GM18868 (cell line): ENCODE data around the gene ARFGAP1.

ENCODE experiments used
- ATAC-seq: cut with Tn5 transposase; IDR thresholded peaks from one replicate; pipeline ENCODE4 v1.9.1; 2021; ENCODE audit warnings: mild to moderate bottlenecking, moderate library complexity; ENCODE audit not compliant: unreplicated experiment

ARFGAP1 gene

DNA sequence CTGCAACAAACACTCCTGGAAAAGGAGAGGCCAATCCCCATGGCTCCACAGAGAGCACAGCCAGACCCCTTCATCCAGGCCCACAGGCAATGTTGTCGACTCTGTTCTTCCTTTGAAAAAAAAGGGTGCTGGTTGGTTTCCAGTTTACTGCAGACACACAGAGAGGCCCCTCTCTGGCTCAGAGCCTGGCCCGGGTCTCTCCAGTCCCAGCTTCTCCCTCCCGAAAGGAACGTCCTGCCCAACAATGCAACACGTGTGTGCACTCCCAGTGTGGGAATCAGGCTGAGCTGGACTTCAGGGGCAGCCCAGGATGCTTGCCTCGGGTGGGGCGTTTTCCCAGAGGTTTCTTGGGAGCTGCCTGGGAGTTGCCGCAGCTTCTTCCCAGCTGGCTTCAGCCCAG, 13.8 kb upstream of the ARFGAP1 start:
- no peak for ATAC-seq

GRCh38 chr20:63259734-63260460, 12.7 kb upstream of the ARFGAP1 start:
- ATAC-seq: no peak

GRCh38 chr20:63260521-63260920, 12.1 kb upstream of the ARFGAP1 start:
- ATAC-seq: no peak

DNA sequence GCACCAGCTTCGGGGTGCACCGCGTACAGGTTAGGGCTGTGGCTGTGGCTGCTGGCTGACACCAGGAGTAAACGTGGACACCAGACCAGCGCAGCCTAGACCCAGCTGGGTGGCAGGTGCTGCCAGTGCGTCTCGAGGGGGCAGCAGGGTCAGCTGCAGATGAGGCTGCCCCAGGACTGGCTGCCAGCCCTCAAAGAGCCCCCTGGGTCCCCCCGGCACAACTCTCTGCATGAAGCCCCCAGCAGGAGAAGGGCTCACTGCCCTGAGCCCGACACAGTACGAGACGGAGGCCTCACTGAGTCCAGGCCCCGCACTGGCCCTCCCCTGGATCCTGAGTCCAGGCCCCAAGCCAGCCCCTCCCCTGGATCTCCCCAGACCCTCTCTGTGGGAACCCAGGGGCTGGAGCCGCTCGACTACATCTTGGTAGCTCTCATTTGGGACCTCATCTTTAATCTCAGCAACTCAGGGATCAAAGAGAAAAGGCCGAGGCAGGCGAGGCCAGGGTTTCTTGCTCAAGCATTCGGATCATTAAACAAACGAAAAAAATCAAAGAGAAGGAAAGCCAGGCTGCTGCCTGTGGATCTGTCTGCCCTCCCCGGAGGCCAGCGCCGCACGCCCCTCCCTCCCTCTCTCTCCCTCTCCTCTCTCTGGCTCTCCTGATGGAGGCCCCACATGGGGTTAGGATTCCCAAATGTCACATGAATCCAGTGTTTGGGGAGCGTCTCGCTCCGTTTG, 11.4 kb upstream of the ARFGAP1 start:
- ATAC-seq: no peak

GRCh38 chr20:63261795-63262528, 10.7 kb upstream of the ARFGAP1 start:
- no peak for ATAC-seq

- no peak for ATAC-seq
Measured at GRCh38 chr20:63262836-63263235, 9.8 kb upstream of the ARFGAP1 start.

DNA sequence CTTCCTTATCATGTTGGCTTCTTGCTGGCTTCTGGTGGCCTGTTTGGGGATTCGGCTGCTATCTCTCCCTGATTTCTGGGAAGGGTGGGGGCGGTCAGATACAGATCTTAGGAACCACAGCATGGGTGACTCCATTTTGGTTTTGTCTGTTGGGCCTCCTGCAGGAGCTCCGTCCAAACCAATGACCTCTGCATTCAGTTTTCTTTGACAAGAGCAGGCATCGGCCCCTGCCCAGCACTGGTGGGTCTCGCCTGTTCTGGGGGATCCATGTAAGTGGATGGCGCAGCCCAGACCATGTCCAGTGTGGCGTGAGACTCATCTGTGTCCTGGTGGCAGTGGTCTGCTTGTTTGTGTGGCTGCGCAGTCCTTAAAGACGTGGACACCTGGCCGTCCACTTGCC, 8.6 kb upstream of the ARFGAP1 start:
- no peak for ATAC-seq

DNA sequence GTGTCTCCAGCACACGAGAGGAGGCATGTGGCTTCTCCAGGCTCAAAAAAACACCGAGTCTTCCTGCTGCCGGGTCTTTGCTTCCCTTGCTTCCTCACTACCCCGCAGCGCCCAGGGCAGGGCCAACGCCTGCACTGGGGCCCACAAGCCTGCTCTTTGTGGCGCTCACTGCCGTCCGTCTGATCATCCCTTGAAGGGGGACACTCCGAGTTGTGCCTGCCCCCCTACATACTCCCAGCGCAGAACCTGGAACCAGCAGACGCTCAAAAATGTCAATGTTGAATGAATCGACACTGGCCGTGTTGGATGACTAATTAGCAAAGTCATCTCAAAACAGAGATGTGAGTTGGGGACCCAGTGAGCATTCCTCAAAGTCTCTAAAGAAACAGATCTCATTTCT, 8.1 kb upstream of the ARFGAP1 start:
- no peak for ATAC-seq

DNA sequence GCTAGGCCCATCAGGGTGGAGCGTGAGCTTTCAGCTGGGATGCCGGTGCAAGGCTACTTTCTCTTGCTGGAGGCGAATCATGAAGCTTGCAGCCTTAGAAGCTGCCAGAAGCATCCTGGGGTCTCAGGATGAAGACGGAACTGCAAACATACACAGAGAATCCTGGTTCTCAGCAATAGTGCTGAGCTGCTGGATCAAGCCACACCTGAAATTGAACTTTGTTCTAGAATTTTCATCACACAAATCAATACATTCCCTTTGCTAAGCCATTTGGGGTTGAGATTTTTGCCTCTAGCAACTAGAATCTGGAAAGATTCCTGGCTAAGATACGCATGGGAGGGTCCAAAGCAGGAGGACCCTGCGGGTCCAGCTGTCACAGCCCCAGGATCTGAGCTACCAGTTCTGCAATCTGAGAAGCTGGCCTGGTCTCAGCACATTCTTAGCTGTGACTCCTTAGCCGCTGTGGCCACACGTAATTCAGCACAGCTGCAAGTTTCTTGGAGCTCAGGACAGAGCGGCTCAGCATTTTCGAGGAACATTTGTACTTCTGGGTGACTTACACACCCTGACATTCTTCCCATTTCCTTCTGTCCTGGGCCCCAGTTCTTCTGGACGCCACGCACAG, 6.6 kb upstream of the ARFGAP1 start:
- no peak for ATAC-seq

DNA sequence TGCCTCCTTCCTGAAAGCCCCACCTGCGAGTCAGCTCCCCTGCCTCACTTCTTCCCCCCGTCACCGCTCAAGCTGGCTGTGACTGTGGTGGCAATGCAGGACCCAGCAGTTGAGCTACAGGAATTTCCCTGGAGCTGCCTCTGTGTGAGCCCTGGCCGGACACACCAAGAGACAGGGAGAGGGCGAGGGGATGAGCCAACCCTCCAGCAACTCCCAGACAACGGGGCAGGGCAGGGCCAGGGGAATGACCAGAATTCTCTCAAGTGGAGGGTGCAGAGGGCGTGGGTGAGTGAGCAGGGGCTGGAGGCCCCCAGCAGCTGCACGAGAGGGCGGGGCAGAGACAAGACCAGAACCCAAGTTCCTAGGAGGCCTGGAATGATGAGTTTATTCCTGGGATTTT, 4.9 kb upstream of the ARFGAP1 start:
- ATAC-seq: no peak

- no peak for ATAC-seq
Measured at GRCh38 chr20:63268256-63268655, 4.4 kb upstream of the ARFGAP1 start.

DNA sequence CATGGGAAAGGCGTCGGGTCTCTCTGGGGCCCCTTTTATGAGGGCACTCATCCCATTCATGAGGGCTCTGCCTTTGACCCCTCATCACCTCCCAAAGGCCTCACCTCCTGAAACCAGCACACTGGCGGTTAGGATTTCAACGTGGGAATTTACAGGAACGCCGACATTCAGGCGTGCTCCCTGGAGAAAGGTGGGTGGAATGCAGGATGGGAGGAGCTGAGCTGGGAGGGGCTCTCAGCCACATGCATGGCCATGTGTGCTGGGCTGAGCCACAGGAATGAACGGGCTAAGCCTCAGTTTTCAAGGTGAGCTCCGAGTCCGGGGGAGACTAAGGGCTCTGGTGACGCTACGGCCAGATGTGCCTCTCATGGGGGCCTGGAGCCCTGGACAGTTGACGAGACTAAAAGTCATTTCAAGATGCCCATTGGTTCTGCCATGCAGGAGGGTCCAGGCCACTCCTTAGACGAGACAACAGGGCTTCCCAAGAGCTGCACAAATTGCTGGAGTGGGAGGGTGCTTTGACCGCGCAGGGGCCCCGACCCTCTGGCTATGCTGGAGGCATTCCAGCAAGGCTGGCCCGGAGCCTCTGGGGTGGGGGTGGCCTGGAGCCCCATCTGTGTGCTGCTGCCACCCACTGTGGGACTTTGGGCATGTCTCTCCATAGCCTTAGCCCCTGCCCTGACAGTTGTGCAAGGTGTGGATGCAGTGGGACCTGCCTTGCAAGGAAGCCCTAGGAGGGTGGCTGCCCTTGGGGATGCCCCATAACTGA, 3.8 kb upstream of the ARFGAP1 start:
- ATAC-seq: no peak

- ATAC-seq: no peak
Measured at GRCh38 chr20:63269724-63270123, 2.9 kb upstream of the ARFGAP1 start.

- ATAC-seq: no peak
Measured at GRCh38 chr20:63270606-63271325, 1.8 kb upstream of the ARFGAP1 start.

GRCh38 chr20:63273059-63273579, 506 bp downstream of the ARFGAP1 start:
- ATAC-seq: no peak

- ATAC-seq: no peak
Measured at GRCh38 chr20:63273635-63274380, 1.2 kb downstream of the ARFGAP1 start.

DNA sequence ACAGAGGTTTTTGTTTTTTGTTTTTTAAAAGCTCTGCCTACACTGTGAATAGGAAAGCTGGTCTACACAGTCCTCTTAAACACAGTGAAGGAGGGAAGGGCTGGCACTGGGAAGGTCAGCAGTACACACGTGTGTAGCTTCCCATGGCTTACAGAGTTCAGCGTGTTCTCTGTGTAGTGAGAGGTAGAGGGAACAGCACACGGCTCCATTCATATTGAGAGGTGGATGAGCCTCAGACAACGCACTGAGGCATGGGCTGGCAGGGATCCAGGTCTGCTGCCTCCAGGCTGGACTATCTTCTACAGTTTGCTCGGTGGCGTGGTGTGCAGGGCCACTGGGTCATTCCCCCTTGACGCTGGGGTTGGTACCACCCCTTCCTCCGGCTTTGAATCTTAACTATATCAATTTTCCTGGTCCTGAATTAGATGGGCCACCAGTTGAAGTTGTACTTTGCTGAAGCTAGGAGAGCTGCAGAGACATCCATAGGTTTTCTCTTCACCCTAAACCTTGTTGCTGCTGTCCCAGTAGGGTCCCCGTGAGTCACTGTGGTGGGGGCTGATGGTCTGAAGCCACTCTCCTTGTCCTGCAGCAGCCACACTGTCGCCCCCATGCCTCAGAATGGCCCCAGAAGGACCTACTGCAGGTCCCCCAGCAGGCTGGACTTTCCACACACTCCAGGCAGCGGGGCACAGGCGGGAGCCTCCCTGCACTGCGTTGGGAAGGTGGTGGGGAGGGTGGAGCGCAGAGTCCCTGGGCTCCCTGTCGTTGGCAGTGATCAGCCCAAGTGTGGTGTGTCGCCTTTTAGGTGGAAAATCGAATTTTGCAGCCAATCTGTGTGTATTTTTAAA, 2.0 kb downstream of the ARFGAP1 start:
- no peak for ATAC-seq

DNA sequence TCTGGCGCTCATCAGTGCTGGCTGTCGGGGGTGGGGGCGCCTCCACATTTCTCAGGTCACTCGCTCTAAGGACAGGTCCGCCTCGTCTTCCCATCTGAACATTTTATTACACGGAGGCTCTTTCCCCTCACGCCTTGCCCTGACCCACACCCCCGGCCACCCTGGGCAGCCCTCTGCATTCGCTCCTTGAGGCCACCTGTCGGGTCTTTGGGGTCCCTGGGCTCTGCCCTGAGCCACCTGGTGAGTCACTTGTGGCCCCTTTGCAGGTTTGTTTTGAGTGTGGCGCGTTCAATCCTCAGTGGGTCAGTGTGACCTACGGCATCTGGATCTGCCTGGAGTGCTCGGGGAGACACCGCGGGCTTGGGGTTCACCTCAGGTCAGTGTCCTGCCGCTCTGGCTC, 3.2 kb downstream of the ARFGAP1 start:
- no peak for ATAC-seq
